ENCODE data around the gene TNIP2. TPM values are rescaled to one million over a fixed set of nuclear protein-coding genes. Genes with fewer than 3 reads are reported as not detected.

Gene TNIP2
- total and polyA plus RNA-seq, 2 experiments from 2014 or later, result 42.7 to 50.8 TPM

GRCh38 chr4:2712261-2712842 lies 43.8 kb downstream of the TNIP2 start:
- Histone ChIP-seq H3K27me3 (no peaks in the 10 kb centered on the region), H4K20me1 (ENCODE audit: insufficient read depth, poor library complexity, severe bottlenecking) (peaks cover 5% of the 10 kb centered on the region), H3K4me1 (ENCODE audit: insufficient read depth) (no peaks in the 10 kb centered on the region), H3K79me2 (peaks cover 36% of the 10 kb centered on the region), H3K9me3 (ENCODE audit: low read depth) (no peaks in the 10 kb centered on the region), H3K9me2 (replicated peaks; ENCODE audit: insufficient read depth) (no peaks in the 10 kb centered on the region), H2AFZ (no peak overlapping the region), H3K4me3 (no peak overlapping the region), H3K36me3 (replicated peaks; ENCODE audit: insufficient read depth, low read depth) (no peaks in the 10 kb centered on the region), H3K4me2 (no peak overlapping the region), H3K27ac (no peak overlapping the region)
- no peak for DNase-seq (ENCODE audit: low spot score)
- TF ChIP-seq EZH2phosphoT487 (IDR thresholded peaks at IDR 0.05; ENCODE audit: low read depth, severe bottlenecking, unreplicated experiment), result no peak
- no peak for TF ChIP-seq EZH2 (IDR thresholded peaks at IDR 0.05; ENCODE audit: borderline replicate concordance)
- no peak for TF ChIP-seq CTCF (IDR thresholded peaks at IDR 0.05; ENCODE audit: poor library complexity)
- 80% methylated on average over 9 of the region's 9 CpGs for WGBS (ENCODE audit: low lambda C conversion rate, missing lambda C conversion rate)

GRCh38 chr4:2702770-2703169 lies 53.4 kb downstream of the TNIP2 start:
- H3K9me2 ChIP-seq (replicated peaks; ENCODE audit: insufficient read depth), result no peaks in the 10 kb centered on the region
- no peaks in the 10 kb centered on the region for H4K20me1 ChIP-seq (ENCODE audit: insufficient read depth, poor library complexity, severe bottlenecking)
- TF ChIP-seq EZH2 (IDR thresholded peaks at IDR 0.05; ENCODE audit: borderline replicate concordance) (no peak), CTCF (IDR thresholded peaks at IDR 0.05; ENCODE audit: poor library complexity) (no peak), EZH2phosphoT487 (IDR thresholded peaks at IDR 0.05; ENCODE audit: low read depth, severe bottlenecking, unreplicated experiment) (no peak)
- H3K27ac ChIP-seq, result no peak overlapping the region
- H3K9me3 ChIP-seq (ENCODE audit: low read depth), result no peaks in the 10 kb centered on the region
- H3K4me2 ChIP-seq, result no peak overlapping the region
- no peaks in the 10 kb centered on the region for H3K4me1 ChIP-seq (ENCODE audit: insufficient read depth)
- H3K36me3 ChIP-seq (replicated peaks; ENCODE audit: insufficient read depth, low read depth), result no peaks in the 10 kb centered on the region
- no peak overlapping the region for H2AFZ ChIP-seq
- H3K4me3 ChIP-seq, result no peak overlapping the region
- WGBS (ENCODE audit: low lambda C conversion rate, missing lambda C conversion rate), result 78% methylated on average over 7 of the region's 7 CpGs
- H3K79me2 ChIP-seq, result no peaks in the 10 kb centered on the region
- no peaks in the 10 kb centered on the region for H3K27me3 ChIP-seq
- DNase-seq (ENCODE audit: low spot score), result no peak

GRCh38 chr4:2702361-2702760 lies 53.8 kb downstream of the TNIP2 start:
- TF ChIP-seq CTCF (IDR thresholded peaks at IDR 0.05; ENCODE audit: poor library complexity), result no peak
- no peak for TF ChIP-seq EZH2phosphoT487 (IDR thresholded peaks at IDR 0.05; ENCODE audit: low read depth, severe bottlenecking, unreplicated experiment)
- TF ChIP-seq EZH2 (IDR thresholded peaks at IDR 0.05; ENCODE audit: borderline replicate concordance), result no peak

More at GRCh38 chr4:2702361-2702760, 53.8 kb downstream of the TNIP2 start:
- WGBS (ENCODE audit: low lambda C conversion rate, missing lambda C conversion rate), result 93% methylated on average over 8 of the region's 8 CpGs
- no peak overlapping the region for H3K4me2 ChIP-seq
- no peaks in the 10 kb centered on the region for H3K9me3 ChIP-seq (ENCODE audit: low read depth)
- no peak overlapping the region for H3K27ac ChIP-seq
- no peaks in the 10 kb centered on the region for H4K20me1 ChIP-seq (ENCODE audit: insufficient read depth, poor library complexity, severe bottlenecking)
- no peaks in the 10 kb centered on the region for H3K36me3 ChIP-seq (replicated peaks; ENCODE audit: insufficient read depth, low read depth)
- no peaks in the 10 kb centered on the region for H3K79me2 ChIP-seq
- H3K4me1 ChIP-seq (ENCODE audit: insufficient read depth), result no peaks in the 10 kb centered on the region
- no peak overlapping the region for H3K4me3 ChIP-seq
- no peaks in the 10 kb centered on the region for H3K27me3 ChIP-seq
- H2AFZ ChIP-seq, result no peak overlapping the region
- H3K9me2 ChIP-seq (replicated peaks; ENCODE audit: insufficient read depth), result no peaks in the 10 kb centered on the region
- no peak for DNase-seq (ENCODE audit: low spot score)

All from hepatocyte (in vitro differentiated cells).